Anterior cingulate cortex (tissue), 58 donors: ENCODE measurements around the gene ZWILCH.
"Not testable (repeated sequence)": the region's sequence is repeated elsewhere in the genome, so short reads cannot be mapped to it uniquely, and the experiment has no call there.

Source experiments
- DNase-seq, 58 donors: peaks; one replicate each; lab custom pipeline; 2025; lab: John Stamatoyannopoulos, UW

ZWILCH gene

DNA sequence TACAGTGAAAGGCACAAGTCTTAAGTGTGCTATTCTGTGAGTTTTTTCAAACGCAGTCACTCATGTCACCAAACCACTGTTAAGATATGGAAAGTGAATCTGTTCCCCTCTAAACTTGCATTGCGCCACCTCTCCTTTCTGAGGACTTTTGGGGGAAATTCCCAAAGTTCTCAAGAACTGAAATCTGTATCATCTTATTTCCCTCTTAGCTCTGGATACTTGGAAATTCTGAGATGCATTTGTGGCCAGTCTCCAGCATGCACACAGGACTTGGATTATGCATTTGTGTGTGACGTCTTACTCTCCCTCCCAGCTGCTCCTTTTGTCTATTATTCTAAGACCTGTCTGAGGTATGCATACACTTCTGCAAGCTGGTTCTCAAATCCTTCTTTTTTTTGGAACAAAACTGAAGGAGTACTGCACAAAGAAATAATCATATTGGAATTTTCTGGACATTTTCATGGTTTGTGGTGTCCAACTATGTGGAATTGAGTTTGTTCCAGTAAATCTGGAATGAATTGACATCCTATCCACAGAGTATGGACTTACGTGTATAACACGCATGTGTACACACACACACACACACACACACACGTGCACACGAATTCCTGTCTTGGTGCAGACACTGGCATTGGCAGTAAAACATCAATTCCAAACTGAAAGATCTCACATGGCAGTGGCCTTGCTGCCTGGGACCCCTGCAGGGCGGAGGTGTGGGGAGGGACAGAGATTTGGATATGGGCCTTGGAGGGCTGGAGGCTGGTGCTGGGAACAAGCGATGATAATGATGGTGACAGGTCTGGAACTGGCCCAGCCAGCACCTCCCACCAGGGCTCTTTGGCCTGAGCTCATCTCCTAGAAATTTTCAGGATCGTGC lies 68.8 kb downstream of the ZWILCH start:
- DNase-seq, result no peak

DNA sequence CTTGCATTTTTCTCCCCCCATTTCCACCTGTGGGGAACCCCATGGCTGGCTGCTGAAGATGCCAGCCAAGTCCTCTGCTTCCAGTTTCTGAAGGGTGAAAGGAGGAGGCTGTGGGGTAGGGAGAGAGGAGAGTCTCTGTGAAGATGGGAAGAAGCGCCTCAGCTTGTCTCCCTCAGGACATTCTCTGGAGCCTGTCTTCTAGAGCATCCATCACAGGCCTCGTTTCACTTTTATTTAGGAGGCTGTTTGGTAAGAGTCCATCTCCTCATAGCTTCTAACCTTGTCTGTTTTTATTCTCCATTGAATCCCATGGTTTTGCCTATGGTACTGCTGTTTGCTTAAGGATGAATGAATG lies 69.4 kb downstream of the ZWILCH start:
- DNase-seq, result no peak

DNA sequence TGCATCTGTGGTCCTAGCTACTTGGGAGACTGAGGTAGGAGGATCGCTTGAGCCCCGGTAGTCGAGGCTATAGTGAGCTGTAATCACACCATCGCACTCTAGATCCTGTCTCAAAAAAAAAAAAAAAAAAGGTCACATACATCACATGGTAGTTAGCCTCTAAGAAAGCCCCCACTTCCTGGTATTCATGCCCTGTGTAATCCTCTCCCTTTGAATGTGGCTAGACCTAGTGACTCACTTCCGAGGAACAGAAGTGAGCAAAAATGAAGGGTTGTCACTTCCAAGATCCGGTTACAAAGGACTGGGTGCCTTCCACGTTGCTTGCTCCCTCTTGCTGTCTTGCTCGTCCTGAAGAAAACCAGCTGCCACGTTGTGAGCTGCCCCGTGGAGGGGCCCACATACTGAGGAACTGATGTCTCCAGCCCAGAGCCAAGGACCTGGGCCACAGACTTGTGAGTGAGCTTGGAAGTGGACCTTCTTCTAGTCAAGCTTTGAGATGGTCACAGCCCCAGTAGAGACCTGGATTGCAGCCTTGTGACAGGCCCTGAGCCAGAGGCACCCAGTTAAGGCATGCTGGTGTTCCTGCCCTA lies 73.3 kb downstream of the ZWILCH start:
- DNase-seq, result no peak

DNA sequence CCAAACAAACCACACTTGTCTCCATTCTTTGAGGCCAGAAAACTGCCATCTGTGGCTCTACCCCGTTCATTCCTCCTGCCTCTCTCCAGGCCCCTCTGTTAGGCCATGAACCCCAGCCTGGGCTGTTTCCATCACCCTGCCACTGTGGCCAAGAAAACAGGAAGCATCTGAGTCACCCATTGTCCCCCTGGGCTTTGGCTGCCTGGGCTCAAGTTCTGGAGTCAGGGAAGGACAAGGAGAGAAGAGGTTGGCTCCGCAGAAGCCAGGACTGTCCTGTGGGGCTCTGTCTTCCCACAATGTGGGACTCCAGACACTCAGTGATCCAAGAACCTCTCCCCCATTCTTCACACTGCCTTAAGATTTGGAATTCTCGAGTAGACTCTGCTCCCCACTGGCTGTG lies 75.5 kb downstream of the ZWILCH start:
- DNase-seq, result peak in 3 of 58 donors; percentile 5 to 18 (median 16)

DNA sequence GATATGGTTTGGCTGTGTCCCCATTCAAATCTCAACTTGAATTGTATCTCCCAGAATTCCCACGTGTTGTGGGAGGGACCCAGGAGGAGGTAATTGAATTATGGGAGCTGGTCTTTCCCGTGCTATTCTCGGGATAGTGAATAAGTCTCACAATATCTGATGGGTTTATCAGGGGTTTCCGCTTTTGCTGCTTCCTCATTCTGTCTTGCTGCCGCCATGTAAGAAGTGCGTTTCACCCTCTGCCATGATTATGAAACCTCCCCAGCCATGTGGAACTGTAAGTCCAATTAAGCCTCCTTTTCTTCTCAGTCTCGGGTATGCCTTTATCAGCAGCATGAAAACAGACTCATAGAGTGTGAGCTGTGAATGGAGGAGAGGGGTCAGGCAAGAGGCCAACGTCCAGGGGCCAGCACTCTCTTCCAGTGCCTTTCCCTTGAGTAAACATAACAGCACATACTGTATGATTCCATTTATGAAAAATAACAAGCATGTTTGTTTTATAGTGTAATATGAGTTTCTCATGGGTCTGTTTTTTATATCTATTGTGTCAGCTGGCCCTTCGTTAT lies 76.9 kb downstream of the ZWILCH start:
- no peak for DNase-seq

DNA sequence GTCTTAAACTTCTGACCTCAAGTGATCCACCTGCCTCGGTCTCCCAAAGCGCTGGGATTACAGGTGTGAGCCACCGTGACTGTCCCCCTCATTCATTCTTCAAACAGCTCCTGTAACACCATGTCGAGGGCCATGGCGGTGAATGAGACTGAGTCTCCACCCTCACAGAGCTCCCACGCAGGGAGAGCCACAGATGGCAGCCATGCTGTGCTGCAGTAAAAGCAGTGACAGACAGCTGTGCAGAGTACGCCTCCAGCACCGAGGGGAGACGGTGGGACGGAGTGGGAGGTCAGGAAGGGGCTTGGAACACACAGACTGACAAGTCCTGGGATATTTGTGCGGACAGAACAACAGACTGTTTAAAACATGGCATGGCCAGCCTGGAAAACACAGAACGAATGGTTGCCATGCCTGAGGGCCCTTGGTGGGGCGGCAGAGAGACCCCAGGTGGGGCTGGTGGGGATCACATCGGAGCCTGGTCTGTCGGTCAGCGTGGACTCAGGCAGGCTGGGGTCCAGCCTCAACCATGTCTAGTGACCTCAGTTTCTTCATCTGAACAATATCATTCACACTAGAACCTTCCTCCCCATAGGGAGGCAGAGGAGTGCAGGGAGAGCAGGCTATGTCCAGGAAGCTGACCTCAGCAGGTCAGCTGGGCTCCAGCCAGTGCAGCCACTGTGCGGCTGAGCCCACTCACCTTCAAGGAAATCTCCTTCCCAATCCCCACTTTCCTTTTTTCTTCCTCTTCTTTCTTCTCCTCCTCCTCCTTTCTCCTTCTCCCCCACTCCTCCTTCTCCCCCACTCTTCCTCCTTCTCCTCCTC lies 81.2 kb downstream of the ZWILCH start:
- peak in 2 of 58 donors; percentile 3 to 11 for DNase-seq

DNA sequence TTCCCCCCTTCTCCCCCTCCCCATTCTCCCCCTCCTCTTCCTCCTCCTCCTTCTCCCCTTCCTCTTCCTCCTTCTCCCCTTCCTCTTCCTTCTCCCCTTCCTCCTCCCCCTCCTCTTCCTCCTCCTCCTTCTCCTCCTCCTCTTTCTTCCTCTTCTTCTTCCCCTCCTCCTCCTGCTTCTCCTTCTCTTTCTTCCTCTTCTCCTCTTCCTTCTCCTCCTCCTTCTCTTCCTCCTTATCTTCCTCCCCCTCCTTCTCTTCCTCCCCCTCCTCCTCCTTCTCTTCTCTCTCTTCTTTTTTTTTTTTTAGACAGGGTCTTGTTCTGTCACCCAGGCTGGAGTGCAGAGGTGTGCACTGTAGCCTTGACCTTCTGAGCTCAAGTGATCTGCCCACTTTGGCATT lies 81.9 kb downstream of the ZWILCH start:
- DNase-seq, result no peak

DNA sequence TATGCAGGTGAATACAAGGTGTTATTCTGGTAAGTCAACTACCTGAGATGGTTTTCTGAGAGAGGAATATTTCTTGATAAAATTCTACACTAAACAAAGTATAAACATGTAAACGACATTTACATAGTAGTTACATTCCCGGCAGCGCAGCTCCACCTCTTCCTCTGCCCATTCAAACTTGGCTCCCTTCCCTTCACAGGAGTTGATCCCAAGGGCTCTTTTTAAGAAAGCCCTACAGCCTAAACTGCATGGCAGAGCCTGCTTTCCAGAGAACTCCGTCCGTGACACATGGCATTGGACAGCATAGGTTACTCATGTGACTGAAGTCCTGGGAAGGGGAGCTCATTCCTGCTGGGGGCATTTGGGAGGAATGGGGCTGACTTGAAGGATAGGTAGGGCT lies 82.6 kb downstream of the ZWILCH start:
- DNase-seq, result no peak

DNA sequence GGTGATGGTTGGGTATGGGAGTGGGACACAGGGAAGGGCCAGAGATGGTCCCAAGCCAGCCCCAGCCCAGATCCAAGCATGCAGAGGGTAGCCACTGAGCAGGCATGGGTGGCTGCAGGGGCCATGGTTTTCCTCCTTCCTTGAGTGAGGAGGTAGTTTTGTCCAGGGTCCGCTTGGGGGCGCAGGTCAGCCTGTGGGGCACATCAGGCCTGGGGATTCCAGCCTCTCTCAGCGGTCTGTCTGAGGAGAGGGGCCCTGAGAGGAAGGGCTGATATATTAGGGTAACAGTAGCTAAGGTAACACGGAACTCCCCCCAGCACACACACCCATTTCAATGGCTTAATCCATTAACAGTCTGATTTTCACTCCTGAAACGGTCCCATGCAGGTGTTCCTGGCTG lies 83.4 kb downstream of the ZWILCH start:
- DNase-seq, result no peak

DNA sequence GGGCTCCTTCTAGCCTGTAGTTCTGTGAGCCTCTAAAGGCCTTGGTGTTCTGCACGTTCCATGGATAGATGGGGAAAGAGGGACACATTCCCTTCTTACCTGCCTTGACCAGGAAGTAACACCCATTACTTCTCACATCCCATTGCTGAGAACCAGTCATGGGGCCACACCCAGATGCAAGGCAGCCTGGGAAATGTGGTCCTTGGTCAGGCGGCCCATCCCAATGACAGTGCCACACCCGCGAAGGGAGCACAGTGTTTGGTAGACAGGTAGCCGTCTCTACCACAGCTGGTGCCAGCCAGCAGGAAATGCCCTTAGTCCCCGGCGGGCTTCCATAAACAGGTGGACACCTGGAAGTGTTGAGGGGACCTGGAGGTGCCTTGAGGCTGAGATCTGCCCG lies 83.8 kb downstream of the ZWILCH start:
- DNase-seq, result no peak

DNA sequence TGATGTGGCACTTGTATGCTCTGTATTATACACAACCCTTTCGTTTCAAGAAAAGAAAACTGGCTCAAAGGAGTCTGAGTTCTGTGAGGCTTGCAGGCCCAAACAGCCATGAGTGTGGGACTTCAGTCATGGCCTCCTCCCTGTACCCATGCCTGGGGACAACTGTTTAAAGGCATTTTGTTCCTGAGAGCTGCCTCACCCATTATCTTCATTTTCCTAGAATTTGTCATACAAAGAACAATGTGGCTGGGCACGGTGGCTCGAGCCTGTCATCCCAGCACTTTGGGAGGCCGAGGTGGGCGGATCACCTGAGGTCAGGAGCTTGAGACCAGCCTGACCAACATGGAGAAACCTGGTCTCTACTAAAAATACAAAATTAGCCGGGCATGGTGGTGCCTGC lies 84.3 kb downstream of the ZWILCH start:
- DNase-seq, result not testable (repeated sequence)

DNA sequence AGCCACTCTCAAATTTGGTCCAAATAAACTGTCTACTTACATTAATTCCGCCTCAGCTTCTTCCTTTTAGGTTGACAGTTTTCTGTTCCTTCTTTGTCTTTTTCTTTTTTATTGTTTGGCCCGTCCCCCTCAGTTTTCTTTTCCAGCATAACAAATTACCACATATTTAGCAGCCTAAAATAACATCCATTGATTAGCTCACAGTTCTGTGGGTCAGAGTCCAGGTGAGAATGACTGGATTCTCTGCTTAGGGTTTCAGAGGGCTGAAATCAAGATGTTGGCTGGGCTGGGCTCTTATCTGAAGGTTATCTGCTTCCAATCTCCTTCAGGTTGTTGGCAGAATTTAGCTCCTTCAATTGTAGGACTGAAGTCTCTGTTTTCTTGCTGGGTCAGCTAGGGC lies 85.3 kb downstream of the ZWILCH start:
- DNase-seq, result no peak

DNA sequence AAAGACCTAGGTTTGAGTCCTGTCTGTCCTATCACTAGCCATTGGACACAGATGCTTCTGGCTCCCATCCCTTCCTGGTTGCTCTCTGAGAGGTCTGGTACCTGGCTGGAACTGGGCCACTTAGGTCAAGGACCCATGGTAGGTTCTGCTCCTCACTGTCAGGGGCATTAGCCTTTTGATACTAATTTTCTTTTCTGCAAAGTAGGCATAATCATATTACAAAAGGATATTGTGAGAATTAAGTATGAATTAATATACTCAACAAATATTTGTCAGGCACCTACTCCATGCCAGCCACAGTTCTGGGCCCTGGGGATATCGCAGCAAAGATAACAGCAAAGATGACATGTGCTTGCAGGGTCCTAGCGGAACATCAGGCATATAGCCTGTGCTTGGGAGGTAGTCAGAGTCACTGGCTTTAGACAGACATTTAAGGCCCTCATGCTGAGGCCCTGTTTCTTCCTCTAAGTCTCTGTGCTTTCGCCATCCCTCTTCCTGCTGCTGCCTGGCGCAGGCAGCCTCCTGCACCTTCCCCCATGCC lies 86.3 kb downstream of the ZWILCH start:
- no peak for DNase-seq

DNA sequence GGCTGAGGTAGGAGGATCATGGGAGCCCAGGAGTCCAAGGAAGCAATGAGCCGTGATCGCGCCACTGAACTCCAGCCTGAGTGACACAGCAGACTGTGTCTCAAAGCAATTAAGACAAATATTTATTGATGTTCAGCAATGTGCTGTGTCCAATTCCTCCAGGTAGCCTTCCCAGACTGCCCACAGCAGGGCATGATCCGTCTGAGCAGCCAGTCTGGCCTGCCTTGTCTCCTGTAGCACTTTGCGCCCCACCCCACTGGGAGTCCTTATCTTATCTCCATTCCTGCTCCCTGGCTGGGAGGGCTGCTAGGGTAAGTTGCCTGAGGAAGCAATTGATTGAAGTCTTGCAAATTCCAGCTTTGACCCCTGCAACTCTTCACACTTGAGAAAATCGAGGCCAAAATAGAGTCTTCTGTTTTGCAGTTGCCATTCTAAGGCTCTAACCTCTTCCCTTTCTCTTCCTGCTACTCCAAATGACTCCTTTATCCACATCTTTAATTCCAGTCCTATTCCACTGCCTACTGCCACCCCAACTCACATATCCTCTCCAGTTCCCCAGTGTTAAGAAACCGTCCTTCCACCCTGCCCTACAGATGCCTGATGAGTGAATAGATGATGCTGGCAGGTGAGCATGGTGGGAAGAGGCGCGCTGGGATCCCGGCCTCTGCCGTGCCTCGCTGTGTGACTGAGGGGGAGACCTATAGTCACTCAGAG lies 87.5 kb downstream of the ZWILCH start:
- no peak for DNase-seq

DNA sequence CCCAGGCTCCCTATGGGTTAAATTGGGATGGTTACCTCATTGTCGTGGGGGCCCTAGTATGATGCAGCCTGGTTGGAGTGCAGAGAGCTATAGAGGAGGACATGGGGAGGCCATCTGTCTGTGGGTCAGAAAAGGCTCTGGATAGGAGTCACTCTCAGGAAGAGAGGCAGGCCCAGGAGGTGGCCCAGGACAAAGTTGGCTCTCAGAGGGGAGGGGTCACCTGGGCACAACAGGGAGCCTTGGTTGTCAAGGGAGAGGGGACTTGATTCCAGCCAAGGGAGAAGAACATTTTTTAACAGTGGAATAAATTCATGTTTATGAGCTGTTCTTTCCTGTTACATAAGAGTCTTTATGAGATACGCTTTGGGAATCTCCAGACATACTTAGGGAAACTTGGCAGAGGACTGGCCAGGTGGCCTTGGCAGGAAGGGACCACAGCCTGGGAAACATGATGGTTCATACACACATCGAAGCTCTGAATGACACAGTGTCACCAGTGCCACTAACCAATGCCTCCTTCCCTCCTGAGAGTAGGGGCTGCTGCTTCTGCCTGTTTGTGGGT lies 88.2 kb downstream of the ZWILCH start:
- DNase-seq, result no peak

DNA sequence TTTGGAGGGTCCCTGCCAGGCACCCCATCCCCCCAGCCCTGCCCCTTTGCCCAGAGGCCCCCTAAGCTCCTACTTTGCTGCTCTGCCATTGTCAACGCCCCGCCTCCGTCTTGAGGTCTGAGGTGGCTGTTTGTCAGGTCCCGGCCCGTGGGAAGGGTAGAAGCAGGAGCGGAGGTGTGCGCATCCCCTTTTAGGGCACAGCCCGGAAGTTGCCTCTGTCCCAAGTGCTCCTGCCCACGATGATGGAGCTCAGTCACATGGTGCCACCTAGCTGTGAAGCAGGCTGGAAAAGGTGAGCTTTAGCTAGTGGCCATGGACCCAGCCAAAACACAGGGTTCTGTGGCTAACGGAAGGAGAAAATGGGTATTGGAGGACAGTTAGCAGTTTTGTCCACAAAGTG lies 89.2 kb downstream of the ZWILCH start:
- DNase-seq, result no peak

DNA sequence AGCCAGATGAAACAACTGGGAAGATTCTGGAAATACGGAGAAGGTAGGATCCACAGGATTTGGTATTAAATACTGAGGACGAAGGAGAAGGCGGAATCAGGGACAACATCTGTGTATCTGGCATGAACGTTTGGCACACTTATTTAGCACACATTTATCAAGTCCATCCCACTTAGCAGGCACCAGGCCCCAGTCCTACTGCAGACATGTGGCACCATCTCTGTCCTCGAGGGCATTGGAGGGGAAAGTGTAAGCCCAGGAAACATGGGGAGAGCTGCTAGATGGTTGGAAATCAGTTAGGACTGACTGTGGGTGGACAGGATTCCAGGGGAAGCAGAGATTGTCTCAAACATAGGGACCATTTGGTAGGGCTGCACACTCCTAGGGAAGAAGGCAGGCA lies 89.7 kb downstream of the ZWILCH start:
- no peak for DNase-seq

DNA sequence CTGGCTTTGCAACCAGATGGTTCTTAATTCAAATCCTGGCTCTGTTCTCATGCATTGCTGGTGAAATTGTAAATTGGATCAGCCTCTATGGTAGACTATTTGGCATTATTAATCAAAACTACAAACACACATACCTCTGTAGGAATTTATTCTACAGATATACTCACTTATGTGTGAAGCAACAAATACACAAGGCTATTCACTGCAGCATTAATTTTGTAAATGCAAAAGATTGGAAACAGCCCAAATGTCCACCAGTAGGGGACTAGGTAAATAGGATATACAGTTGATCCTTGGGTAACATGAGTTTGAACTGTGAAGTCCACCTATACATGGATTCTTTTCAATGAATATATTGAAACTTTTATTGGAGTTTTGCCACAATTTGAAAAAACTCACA lies 90.2 kb downstream of the ZWILCH start:
- no peak for DNase-seq

DNA sequence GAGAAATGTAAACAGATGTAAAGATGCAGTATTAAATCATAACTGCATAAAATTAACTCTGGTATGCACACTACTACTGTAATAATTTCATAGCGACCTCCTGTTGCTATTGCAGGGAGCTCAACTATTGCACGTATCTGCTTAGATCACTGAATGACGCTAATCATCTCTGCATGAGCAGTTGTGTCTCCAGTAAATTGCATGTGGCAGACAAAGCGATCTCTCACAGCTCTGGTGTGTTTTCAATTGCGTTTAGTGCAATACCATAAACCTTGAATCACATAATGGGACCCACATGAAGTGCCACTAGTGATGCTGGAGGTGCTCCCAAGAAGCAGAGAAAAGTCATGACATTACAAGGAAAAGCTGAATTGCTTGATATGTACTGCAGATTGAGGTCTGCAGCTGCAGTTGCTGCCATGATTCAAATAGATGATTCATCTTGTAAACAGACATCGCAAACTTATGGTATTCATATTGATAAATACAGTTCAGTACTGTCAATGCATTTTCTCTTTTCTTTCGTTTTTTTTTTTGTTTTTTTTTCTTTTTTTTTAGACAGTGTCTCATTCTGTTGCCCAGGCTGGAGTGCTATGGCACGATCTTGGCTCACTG lies 90.9 kb downstream of the ZWILCH start:
- DNase-seq, result no peak
